Skin epidermis (tissue), 12 donors: ENCODE data around the gene RBM20.
"Not testable (repeated sequence)": the region's sequence is repeated elsewhere in the genome, so short reads cannot be mapped to it uniquely, and the experiment has no call there.

Experiments used
- H3K27ac ChIP-seq, 21 experiments: fragments of 200-600 bp; sonication (generic) in 11 of 21; one replicate each; pipeline ENCODE4 v1.5.0; 2020; ENCODE audit warnings: mild to moderate bottlenecking in 3 of 21, inconsistent platforms in 2 of 21, moderate library complexity in 2 of 21
- H3K4me3 ChIP-seq, 7 experiments: fragments of 200-600 bp; sonication (generic) in 2 of 7; one replicate each; pipeline ENCODE4 v1.5.0; 2020; ENCODE audit warnings: inconsistent platforms in 2 of 7, mild to moderate bottlenecking in 2 of 7, moderate library complexity in 1 of 7

RBM20 gene

GRCh38 chr10:110643653-110644597 lies at the start of gene RBM20:
Gene RBM20, plus strand, starts transcription at chr10:110644336. Its CDS starts 119 bp downstream, at chr10:110644455.
- H3K4me3 ChIP-seq = peak within 1 kb of the TSS; percentile 31 to 57 (median 44)
- no peak within 1 kb of the TSS for H3K27ac ChIP-seq

GRCh38 chr10:110597476-110597875 lies 46.7 kb upstream of the RBM20 start:
- H3K4me3 ChIP-seq = no peak overlapping the region
- H3K27ac ChIP-seq = no peak overlapping the region

- no peak overlapping the region for H3K4me3 ChIP-seq
- H3K27ac ChIP-seq = no peak overlapping the region
Observed at GRCh38 chr10:110600487-110601101, 43.5 kb upstream of the RBM20 start.

- Histone ChIP-seq H3K4me3 (no peak overlapping the region), H3K27ac (no peak overlapping the region)
Observed at GRCh38 chr10:110601581-110601980, 42.6 kb upstream of the RBM20 start.

GRCh38 chr10:110608087-110608486 lies 36.0 kb upstream of the RBM20 start:
- Histone ChIP-seq H3K27ac (no peak overlapping the region), H3K4me3 (no peak overlapping the region)

- H3K4me3 ChIP-seq = no peak overlapping the region
- H3K27ac ChIP-seq = no peak overlapping the region
Observed at GRCh38 chr10:110609605-110610004, 34.5 kb upstream of the RBM20 start.

- H3K27ac ChIP-seq = no peak overlapping the region
Observed at GRCh38 chr10:110610308-110610774, 33.8 kb upstream of the RBM20 start.

GRCh38 chr10:110610781-110611180 lies 33.4 kb upstream of the RBM20 start:
- H3K27ac ChIP-seq, H3K4me3 ChIP-seq: not testable (repeated sequence)

More at GRCh38 chr10:110610308-110610774, 33.8 kb upstream of the RBM20 start:
- H3K4me3 ChIP-seq = no peak overlapping the region

- Histone ChIP-seq H3K4me3 (no peak overlapping the region), H3K27ac (no peak overlapping the region)
Observed at GRCh38 chr10:110612087-110612486, 32.0 kb upstream of the RBM20 start.

GRCh38 chr10:110612629-110613028 lies 31.5 kb upstream of the RBM20 start:
- Histone ChIP-seq H3K4me3 (no peak overlapping the region), H3K27ac (no peak overlapping the region)

GRCh38 chr10:110613341-110613995 lies 30.7 kb upstream of the RBM20 start:
- H3K4me3 ChIP-seq = no peak overlapping the region

GRCh38 chr10:110613996-110614495 lies 30.1 kb upstream of the RBM20 start:
- H3K4me3 ChIP-seq = no peak overlapping the region
- H3K27ac ChIP-seq = no peak overlapping the region

More at GRCh38 chr10:110613341-110613995, 30.7 kb upstream of the RBM20 start:
- H3K27ac ChIP-seq = no peak overlapping the region

GRCh38 chr10:110615057-110615747 lies 28.9 kb upstream of the RBM20 start:
- Histone ChIP-seq H3K4me3 (no peak overlapping the region), H3K27ac (peak overlapping the region in 1 of 21 experiments; percentile 22)

- no peak overlapping the region for H3K4me3 ChIP-seq
- H3K27ac ChIP-seq = no peak overlapping the region
Observed at GRCh38 chr10:110616493-110617033, 27.6 kb upstream of the RBM20 start.

GRCh38 chr10:110617425-110618229 lies 26.5 kb upstream of the RBM20 start:
- no peak overlapping the region for H3K27ac ChIP-seq
- H3K4me3 ChIP-seq = no peak overlapping the region

- Histone ChIP-seq H3K4me3 (no peak overlapping the region), H3K27ac (no peak overlapping the region)
Observed at GRCh38 chr10:110618230-110618610, 25.9 kb upstream of the RBM20 start.

GRCh38 chr10:110619514-110620397 lies 24.4 kb upstream of the RBM20 start:
- Histone ChIP-seq H3K27ac (no peak overlapping the region), H3K4me3 (no peak overlapping the region)

GRCh38 chr10:110620398-110620719 lies 23.8 kb upstream of the RBM20 start:
- no peak overlapping the region for H3K27ac ChIP-seq
- no peak overlapping the region for H3K4me3 ChIP-seq
